ENCODE measurements around the gene NF1.
"Not testable (repeated sequence)": the region's sequence is repeated elsewhere in the genome, so short reads cannot be mapped to it uniquely, and the experiment has no call there.

GRCh38 chr17:31046856-31047425 is 47.8 kb upstream of the NF1 start:
- not testable (repeated sequence) for TF ChIP-seq CTCF (IDR thresholded peaks at IDR 0.05 in 8 of 11, conservative IDR thresholded peaks at IDR 0.05 in 3 of 11); POLR2A (IDR thresholded peaks at IDR 0.05); POLR2AphosphoS5 (IDR thresholded peaks at IDR 0.05)
